Suprapubic skin (tissue), 4 donors: ENCODE data around the gene SLC24A1. TPM values are rescaled to one million over a fixed set of nuclear protein-coding genes. Genes with fewer than 3 reads are reported as not detected.

Experiments used
- DNase-seq, 2 donors: peaks; one replicate each; pipeline ENCODE4 v3.0.0-alpha.2; 2019; ENCODE audit warnings: low spot score in 2 of 2
- H3K27ac ChIP-seq: fragments of 200-600 bp; sonication (generic); one replicate; pipeline ENCODE4 v1.5.1; 2019
- H3K27me3 ChIP-seq: fragments of 200-600 bp; sonication (generic); one replicate; pipeline ENCODE4 v1.5.1; 2019
- H3K36me3 ChIP-seq: fragments of 200-600 bp; sonication (generic); one replicate; pipeline ENCODE4 v1.5.1; 2019
- H3K4me1 ChIP-seq: fragments of 200-600 bp; sonication (generic); one replicate; pipeline ENCODE4 v1.5.1; 2019
- H3K4me3 ChIP-seq: fragments of 200-600 bp; sonication (generic); one replicate; pipeline ENCODE4 v1.5.1; 2019; ENCODE audit warnings: mild to moderate bottlenecking
- H3K9me3 ChIP-seq: fragments of 200-600 bp; sonication (generic); one replicate; pipeline ENCODE4 v1.5.1; 2019
- EP300 ChIP-seq: sonication (generic); formaldehyde crosslinking; IDR thresholded peaks from one replicate; pipeline ENCODE4 v1.6.1; 2017; ENCODE audit warnings: antibody characterized with exemption
- POLR2A ChIP-seq, 2 donors: fragments of 450-650 bp; IDR thresholded peaks; one replicate each; pipeline ENCODE4 v1.6.1; 2017; ENCODE audit warnings: antibody characterized with exemption in 2 of 2, mild to moderate bottlenecking in 2 of 2, moderate library complexity in 2 of 2
- POLR2AphosphoS5 ChIP-seq, 3 donors: sonication (generic); formaldehyde crosslinking; IDR thresholded peaks; one replicate each; pipeline ENCODE4 v1.6.1; 2017; ENCODE audit warnings: antibody characterized with exemption in 3 of 3
- WGBS: methylation state at CpG from one replicate; pipeline ENCODE4 v1.1.5; 2018; 5-methylcytosine and 5-hydroxymethylcytosine counted together
- total RNA-seq, 4 donors: library from RNA; depleted of rRNA; stranded (reverse); fragments of >200 nt; gene quantifications; one replicate each; pipeline ENCODE4 v1.1.0, GENCODE V29; 2016
- TF ChIP-seq, protein P1 (sequence below), 2 donors: fragments of 200-600 bp in 1 of 2; fragments of 450-650 bp in 1 of 2; sonication (generic) in 1 of 2; IDR thresholded peaks; one replicate each; pipeline ENCODE4 v1.5.1; 2016 to 2019; ENCODE audit warnings: antibody characterized with exemption in 2 of 2, mild to moderate bottlenecking in 1 of 2, moderate library complexity in 1 of 2

SLC24A1 gene
- total RNA-seq, 4 donors from 2014 or later = 4.5 to 14.0 (median 9.4) TPM

DNA sequence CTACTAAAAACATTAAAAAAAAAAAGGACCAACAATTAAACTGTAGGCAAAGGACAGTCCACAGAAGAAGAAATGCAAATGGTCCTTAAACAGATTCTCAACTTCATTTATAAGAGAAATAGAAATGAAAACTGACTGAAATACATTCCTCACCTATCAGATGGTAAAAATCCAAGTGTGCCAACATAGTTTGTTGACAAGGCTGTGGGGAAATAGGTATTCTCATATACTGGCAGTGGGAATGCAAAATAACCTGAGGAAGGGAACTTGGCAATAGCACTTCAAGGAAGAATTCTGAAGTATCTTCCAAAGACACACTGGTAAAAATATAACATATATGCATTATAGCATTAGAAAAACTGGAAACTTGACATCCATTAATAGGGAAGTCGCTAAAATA is 53.8 kb downstream of the SLC24A1 start:
- TF ChIP-seq EP300 (no peak), POLR2AphosphoS5 (IDR thresholded peaks at IDR 0.05) (no peak), POLR2A (IDR thresholded peaks at IDR 0.05) (no peak)
- TF ChIP-seq, protein P1, sequence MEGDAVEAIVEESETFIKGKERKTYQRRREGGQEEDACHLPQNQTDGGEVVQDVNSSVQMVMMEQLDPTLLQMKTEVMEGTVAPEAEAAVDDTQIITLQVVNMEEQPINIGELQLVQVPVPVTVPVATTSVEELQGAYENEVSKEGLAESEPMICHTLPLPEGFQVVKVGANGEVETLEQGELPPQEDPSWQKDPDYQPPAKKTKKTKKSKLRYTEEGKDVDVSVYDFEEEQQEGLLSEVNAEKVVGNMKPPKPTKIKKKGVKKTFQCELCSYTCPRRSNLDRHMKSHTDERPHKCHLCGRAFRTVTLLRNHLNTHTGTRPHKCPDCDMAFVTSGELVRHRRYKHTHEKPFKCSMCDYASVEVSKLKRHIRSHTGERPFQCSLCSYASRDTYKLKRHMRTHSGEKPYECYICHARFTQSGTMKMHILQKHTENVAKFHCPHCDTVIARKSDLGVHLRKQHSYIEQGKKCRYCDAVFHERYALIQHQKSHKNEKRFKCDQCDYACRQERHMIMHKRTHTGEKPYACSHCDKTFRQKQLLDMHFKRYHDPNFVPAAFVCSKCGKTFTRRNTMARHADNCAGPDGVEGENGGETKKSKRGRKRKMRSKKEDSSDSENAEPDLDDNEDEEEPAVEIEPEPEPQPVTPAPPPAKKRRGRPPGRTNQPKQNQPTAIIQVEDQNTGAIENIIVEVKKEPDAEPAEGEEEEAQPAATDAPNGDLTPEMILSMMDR (IDR thresholded peaks at IDR 0.05) = no peak
- no peak for DNase-seq
- no peaks in the 10 kb centered on the region for H3K9me3 ChIP-seq
- H3K36me3 ChIP-seq = peaks cover 35% of the 10 kb centered on the region
- H3K4me1 ChIP-seq = no peaks in the 10 kb centered on the region
- 81% methylated on average over 1 of the region's 1 CpG for WGBS
- no peaks in the 10 kb centered on the region for H3K27me3 ChIP-seq
- H3K27ac ChIP-seq = no peak overlapping the region
- no peak overlapping the region for H3K4me3 ChIP-seq

DNA sequence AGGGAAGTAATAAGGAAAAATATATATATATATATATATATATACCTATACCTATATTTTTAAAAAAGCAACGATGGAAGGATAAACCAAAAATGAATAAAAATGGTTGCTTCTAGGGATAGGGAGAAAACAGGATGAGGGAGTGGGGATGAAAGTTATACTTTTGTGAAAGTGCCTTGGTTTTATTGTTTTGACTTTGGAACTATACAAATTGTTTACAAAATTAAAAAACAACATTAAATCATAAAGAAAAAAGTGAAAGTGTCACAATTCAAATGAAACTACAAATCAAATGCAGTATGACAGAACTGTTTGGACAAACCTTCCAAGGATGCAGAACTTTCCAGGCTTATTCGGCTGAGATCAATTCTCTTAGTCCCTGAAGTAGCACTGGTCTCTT is 54.4 kb downstream of the SLC24A1 start:
- H3K27ac ChIP-seq = no peak overlapping the region
- no peaks in the 10 kb centered on the region for H3K4me1 ChIP-seq
- TF ChIP-seq POLR2A (IDR thresholded peaks at IDR 0.05) = no peak
- TF ChIP-seq POLR2AphosphoS5 (IDR thresholded peaks at IDR 0.05) = no peak
- TF ChIP-seq EP300 = no peak
- TF ChIP-seq, protein P1 (IDR thresholded peaks at IDR 0.05) = no peak
- no peak overlapping the region for H3K4me3 ChIP-seq
- 86% methylated on average over 2 of the region's 2 CpGs for WGBS
- peaks cover 29% of the 10 kb centered on the region for H3K36me3 ChIP-seq
- no peak for DNase-seq
- H3K27me3 ChIP-seq = no peaks in the 10 kb centered on the region
- H3K9me3 ChIP-seq = no peaks in the 10 kb centered on the region

DNA sequence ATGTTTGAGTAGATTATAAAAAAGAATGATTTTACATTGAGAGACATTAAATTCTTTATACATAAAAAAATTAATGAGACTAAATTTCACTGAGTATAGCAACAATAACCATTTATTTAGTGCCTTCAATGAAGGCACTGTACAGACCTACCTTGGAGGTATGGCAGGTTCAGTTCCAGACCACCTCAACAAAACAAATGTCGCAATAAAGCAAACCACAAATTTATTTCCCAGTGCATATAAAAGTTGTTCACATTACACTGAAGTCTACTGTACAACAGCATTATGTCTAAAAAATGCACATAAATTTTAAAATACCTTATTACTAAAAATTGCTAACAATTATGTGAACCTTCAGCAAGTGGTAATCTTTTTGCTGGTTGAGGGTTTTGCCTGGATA is 58.8 kb downstream of the SLC24A1 start:
- no peaks in the 10 kb centered on the region for H3K4me1 ChIP-seq
- WGBS = 96% methylated on average over 1 of the region's 1 CpG
- H3K27me3 ChIP-seq = no peaks in the 10 kb centered on the region
- H3K36me3 ChIP-seq = no peaks in the 10 kb centered on the region
- H3K9me3 ChIP-seq = no peaks in the 10 kb centered on the region
- no peak for TF ChIP-seq POLR2A (IDR thresholded peaks at IDR 0.05)
- TF ChIP-seq EP300 = no peak
- TF ChIP-seq POLR2AphosphoS5 (IDR thresholded peaks at IDR 0.05) = no peak
- TF ChIP-seq, protein P1 (IDR thresholded peaks at IDR 0.05) = no peak
- DNase-seq = no peak
- H3K27ac ChIP-seq = no peak overlapping the region
- no peak overlapping the region for H3K4me3 ChIP-seq

DNA sequence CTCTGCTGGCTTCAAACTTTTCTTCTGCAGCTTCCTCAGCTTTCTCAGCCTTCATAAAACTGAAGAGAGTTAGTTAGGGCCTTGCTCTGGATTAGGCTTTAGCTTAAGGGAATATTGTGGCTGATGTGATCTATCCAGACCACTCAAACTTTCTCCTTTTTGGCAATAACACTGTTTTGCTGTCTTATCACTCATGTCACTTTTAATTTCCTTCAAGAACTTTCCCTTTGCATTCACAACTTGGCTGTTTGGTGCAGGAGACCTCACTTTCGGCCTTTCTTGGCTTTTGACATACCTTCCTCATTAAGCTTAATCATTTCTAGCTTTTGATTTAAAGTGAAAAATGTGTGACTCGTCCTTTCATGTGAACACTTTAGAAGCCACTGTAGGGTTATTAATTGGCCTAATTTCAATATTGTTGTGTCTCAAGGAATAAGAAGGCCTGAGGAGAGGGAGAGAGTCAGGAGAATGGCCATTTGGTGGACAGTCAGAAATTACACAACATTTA is 60.7 kb downstream of the SLC24A1 start:
- no peaks in the 10 kb centered on the region for H3K27me3 ChIP-seq
- no peak for DNase-seq
- WGBS = 98% methylated on average over 2 of the region's 2 CpGs

DNA sequence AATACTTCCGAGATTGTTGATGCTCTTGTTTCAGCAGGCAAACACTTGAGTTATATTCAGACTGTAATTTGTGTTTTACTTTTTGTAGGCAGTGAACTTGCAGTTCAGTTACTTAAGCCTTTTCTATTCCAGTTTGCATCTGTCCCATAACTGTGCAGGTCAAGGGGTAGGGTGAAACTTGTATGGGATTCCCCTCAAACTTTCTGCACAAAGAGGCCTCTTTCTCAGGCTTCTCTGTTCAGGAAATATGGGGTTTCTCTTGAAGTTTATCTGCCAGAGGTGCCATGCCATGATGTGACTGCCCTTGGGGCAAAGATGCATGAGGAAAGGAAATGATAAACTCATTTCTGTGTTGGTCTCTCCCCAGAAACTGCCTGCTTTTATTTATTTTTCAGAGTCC is 66.7 kb downstream of the SLC24A1 start:
- H3K9me3 ChIP-seq = no peaks in the 10 kb centered on the region
- H3K36me3 ChIP-seq = peaks cover 32% of the 10 kb centered on the region
- TF ChIP-seq POLR2AphosphoS5 (IDR thresholded peaks at IDR 0.05) (no peak), EP300 (no peak), POLR2A (IDR thresholded peaks at IDR 0.05) (no peak)
- TF ChIP-seq, protein P1 (IDR thresholded peaks at IDR 0.05) = no peak
- H3K4me3 ChIP-seq = no peak overlapping the region
- H3K27me3 ChIP-seq = no peaks in the 10 kb centered on the region
- no peaks in the 10 kb centered on the region for H3K4me1 ChIP-seq
- no peak overlapping the region for H3K27ac ChIP-seq
- no peak for DNase-seq
- 97% methylated on average over 1 of the region's 1 CpG for WGBS

More for the DNA sequence above, 60.7 kb downstream of the SLC24A1 start:
- no peak overlapping the region for H3K4me3 ChIP-seq
- TF ChIP-seq, protein P1 (IDR thresholded peaks at IDR 0.05) = no peak
- TF ChIP-seq POLR2A (IDR thresholded peaks at IDR 0.05) (no peak), EP300 (no peak), POLR2AphosphoS5 (IDR thresholded peaks at IDR 0.05) (no peak)
- no peaks in the 10 kb centered on the region for H3K4me1 ChIP-seq
- H3K27ac ChIP-seq = no peak overlapping the region
- no peaks in the 10 kb centered on the region for H3K36me3 ChIP-seq
- no peaks in the 10 kb centered on the region for H3K9me3 ChIP-seq
